ENCODE results near the gene MRC1. TPM values are rescaled to one million over a fixed set of nuclear protein-coding genes. Genes with fewer than 3 reads are reported as not detected.
A peak's percentile ranks its signal among the peaks of the same experiment; 100 is the strongest.
"Not testable (repeated sequence)": the region's sequence is repeated elsewhere in the genome, so short reads cannot be mapped to it uniquely, and the experiment has no call there.

Gene MRC1
- polyA plus RNA-seq, 1 donor (not counting 4 experiments of a cell fraction or from before 2014, with no cell fraction given): 0.01 TPM

GRCh38 chr10:17943033-17943745, 134.0 kb downstream of the MRC1 start:
- no peaks in the 10 kb centered on the region for H3K36me3 ChIP-seq (ENCODE audit: control insufficient read depth in 2 of 2, extremely low read depth in 1 of 2, insufficient read depth in 2 of 2, low read length in 2 of 2)
- no peaks in the 10 kb centered on the region for H3K27me3 ChIP-seq (ENCODE audit: control insufficient read depth, extremely low read depth, insufficient read depth, low read length)
- no peak for DNase-seq (ENCODE audit: low read depth, low spot score)
- H3K9me1 ChIP-seq (ENCODE audit: control insufficient read depth, extremely low read depth, insufficient read depth, low read length): no peaks in the 10 kb centered on the region
- peaks cover 2% of the 10 kb centered on the region for H3K4me1 ChIP-seq (ENCODE audit: control insufficient read depth, extremely low read depth, insufficient read depth, low read length)
- H3K4me3 ChIP-seq (ENCODE audit: control insufficient read depth in 2 of 3, extremely low read depth in 1 of 3, insufficient read depth in 2 of 3, low read depth in 1 of 3, low read length in 3 of 3): no peak overlapping the region
- H2AFZ ChIP-seq (ENCODE audit: control insufficient read depth, low read length): no peak overlapping the region
- peak; percentile 67 for FAIRE-seq
- H3K9ac ChIP-seq (ENCODE audit: control insufficient read depth, extremely low read depth, insufficient read depth, low read length): no peak overlapping the region
- dilution Hi-C loops (cut with MboI; ENCODE audit: extremely low pct_ligation_motif_present, low sequenced_read_pairs): no loop called here
- TF ChIP-seq CTCF (optimal IDR thresholded peaks at IDR 0.05 in 1 of 3, IDR thresholded peaks at IDR 0.05 in 1 of 3, conservative IDR thresholded peaks at IDR 0.05 in 1 of 3; ENCODE audit: extremely low read depth in 1 of 3, insufficient read depth in 2 of 3, low read length in 3 of 3): no peak
- no peak for TF ChIP-seq EZH2 (IDR thresholded peaks at IDR 0.05; ENCODE audit: low read length)
- no peaks in the 10 kb centered on the region for H3K79me2 ChIP-seq (ENCODE audit: control insufficient read depth, insufficient read depth, low read length)
- no peaks in the 10 kb centered on the region for H4K20me1 ChIP-seq (ENCODE audit: control insufficient read depth, extremely low read depth, insufficient read depth, low read length)
- H3K27ac ChIP-seq (ENCODE audit: control insufficient read depth, insufficient read depth, low read length): no peak overlapping the region
- H3K4me2 ChIP-seq (ENCODE audit: control insufficient read depth, extremely low read depth, insufficient read depth, low read depth, low read length): no peak overlapping the region
- H3K9me3 ChIP-seq (ENCODE audit: control insufficient read depth, low read depth, low read length): no peaks in the 10 kb centered on the region

DNA sequence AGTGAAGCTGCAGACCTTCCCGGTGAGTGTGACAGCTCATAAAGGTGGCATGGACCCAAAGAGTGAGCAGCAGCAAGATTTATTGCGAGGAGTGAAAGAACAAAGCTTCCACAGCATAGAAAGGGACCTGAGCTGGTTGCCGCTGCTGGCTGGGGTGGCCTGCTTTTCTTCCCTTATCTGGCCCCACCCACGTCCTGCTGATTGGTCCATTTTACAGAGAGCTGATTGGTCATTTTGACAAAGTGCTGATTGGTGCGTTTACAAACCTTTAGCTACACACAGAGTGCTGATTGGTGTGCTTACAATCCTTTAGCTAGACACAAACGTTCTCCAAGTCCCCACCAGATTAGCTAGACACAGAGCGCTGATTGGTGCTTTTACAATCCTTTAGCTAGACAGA, 141.1 kb downstream of the MRC1 start:
- DNase-seq (ENCODE audit: low read depth, low spot score); H2AFZ ChIP-seq (ENCODE audit: control insufficient read depth, low read length); H3K4me2 ChIP-seq (ENCODE audit: control insufficient read depth, extremely low read depth, insufficient read depth, low read depth, low read length); H3K9ac ChIP-seq (ENCODE audit: control insufficient read depth, extremely low read depth, insufficient read depth, low read length); H3K36me3 ChIP-seq (ENCODE audit: control insufficient read depth in 2 of 2, extremely low read depth in 1 of 2, insufficient read depth in 2 of 2, low read length in 2 of 2); H3K9me3 ChIP-seq (ENCODE audit: control insufficient read depth, low read depth, low read length); dilution Hi-C loops (cut with MboI; ENCODE audit: extremely low pct_ligation_motif_present, low sequenced_read_pairs); H3K9me1 ChIP-seq (ENCODE audit: control insufficient read depth, extremely low read depth, insufficient read depth, low read length); H3K4me1 ChIP-seq (ENCODE audit: control insufficient read depth, extremely low read depth, insufficient read depth, low read length); FAIRE-seq; H3K27ac ChIP-seq (ENCODE audit: control insufficient read depth, insufficient read depth, low read length); H3K27me3 ChIP-seq (ENCODE audit: control insufficient read depth, extremely low read depth, insufficient read depth, low read length); H3K79me2 ChIP-seq (ENCODE audit: control insufficient read depth, insufficient read depth, low read length); H3K4me3 ChIP-seq (ENCODE audit: control insufficient read depth in 2 of 3, extremely low read depth in 1 of 3, insufficient read depth in 2 of 3, low read depth in 1 of 3, low read length in 3 of 3); H4K20me1 ChIP-seq (ENCODE audit: control insufficient read depth, extremely low read depth, insufficient read depth, low read length): not testable (repeated sequence)

- FAIRE-seq (no peak), DNase-seq (ENCODE audit: low read depth, low spot score) (no peak)
- H3K27me3 ChIP-seq (ENCODE audit: control insufficient read depth, extremely low read depth, insufficient read depth, low read length): no peaks in the 10 kb centered on the region
- no peaks in the 10 kb centered on the region for H4K20me1 ChIP-seq (ENCODE audit: control insufficient read depth, extremely low read depth, insufficient read depth, low read length)
- no peaks in the 10 kb centered on the region for H3K4me1 ChIP-seq (ENCODE audit: control insufficient read depth, extremely low read depth, insufficient read depth, low read length)
- TF ChIP-seq CTCF (optimal IDR thresholded peaks at IDR 0.05 in 1 of 3, IDR thresholded peaks at IDR 0.05 in 1 of 3, conservative IDR thresholded peaks at IDR 0.05 in 1 of 3; ENCODE audit: extremely low read depth in 1 of 3, insufficient read depth in 2 of 3, low read length in 3 of 3) (no peak), EZH2 (IDR thresholded peaks at IDR 0.05; ENCODE audit: low read length) (no peak)
- no peaks in the 10 kb centered on the region for H3K79me2 ChIP-seq (ENCODE audit: control insufficient read depth, insufficient read depth, low read length)
- no peak overlapping the region for H3K27ac ChIP-seq (ENCODE audit: control insufficient read depth, insufficient read depth, low read length)
- no peak overlapping the region for H3K4me2 ChIP-seq (ENCODE audit: control insufficient read depth, extremely low read depth, insufficient read depth, low read depth, low read length)
- no peak overlapping the region for H2AFZ ChIP-seq (ENCODE audit: control insufficient read depth, low read length)
- no peak overlapping the region for H3K9ac ChIP-seq (ENCODE audit: control insufficient read depth, extremely low read depth, insufficient read depth, low read length)
- H3K9me1 ChIP-seq (ENCODE audit: control insufficient read depth, extremely low read depth, insufficient read depth, low read length): no peaks in the 10 kb centered on the region
- dilution Hi-C loops (cut with MboI; ENCODE audit: extremely low pct_ligation_motif_present, low sequenced_read_pairs): no loop called here
- no peaks in the 10 kb centered on the region for H3K36me3 ChIP-seq (ENCODE audit: control insufficient read depth in 2 of 2, extremely low read depth in 1 of 2, insufficient read depth in 2 of 2, low read length in 2 of 2)
- H3K4me3 ChIP-seq (ENCODE audit: control insufficient read depth in 2 of 3, extremely low read depth in 1 of 3, insufficient read depth in 2 of 3, low read depth in 1 of 3, low read length in 3 of 3): no peak overlapping the region
- H3K9me3 ChIP-seq (ENCODE audit: control insufficient read depth, low read depth, low read length): no peaks in the 10 kb centered on the region
Measured at GRCh38 chr10:17950726-17951125, 141.6 kb downstream of the MRC1 start.
